CD4-positive, alpha-beta T cell (primary cell): Measurements from ENCODE around the gene ANKRD44. TPM values are rescaled to one million over a fixed set of nuclear protein-coding genes. Genes with fewer than 3 reads are reported as not detected.
A peak's percentile ranks its signal among the peaks of the same experiment; 100 is the strongest.

ENCODE experiments used
- ATAC-seq: fragments of 200-7000 bp; cut with Tn5 transposase; one replicate; pipeline ENCODE4 v1.10.0; 2022; ENCODE audit warnings: mild to moderate bottlenecking; ENCODE audit not compliant: poor library complexity
- CTCF ChIA-PET: fragments of 350-600 bp; sonication (Branson Sonifier 250); formaldehyde crosslinking; loops from one replicate; lab custom pipeline; 2021; ENCODE audit warnings: antibody characterized with exemption, inconsistent platforms; lab: Charles Lee
- POLR2A ChIA-PET: fragments of 350-600 bp; sonication (Branson Sonifier 250); formaldehyde crosslinking; loops from one replicate; lab custom pipeline; 2021; ENCODE audit warnings: antibody characterized with exemption, inconsistent platforms; lab: Charles Lee
- DNase-seq, 14 experiments: peaks; one replicate each; pipeline ENCODE4 v3.0.0-alpha.2; 2013 to 2020; ENCODE audit warnings: mixed read lengths in 2 of 14
- H3K27ac ChIP-seq, 2 donors: one replicate each; pipeline versions ENCODE4 v1.5.1 to v1.7.0; 2013; ENCODE audit warnings: low read length in 2 of 2, low read depth in 1 of 2, mild to moderate bottlenecking in 1 of 2
- H3K27me3 ChIP-seq, 2 experiments: 1 replicate in 1 of 2; 2 replicates in 1 of 2; pipeline versions ENCODE4 v1.6.1 to v1.7.0; 2013; ENCODE audit warnings: low read length in 2 of 2, control low read depth in 1 of 2, mild to moderate bottlenecking in 1 of 2, moderate library complexity in 1 of 2; ENCODE audit not compliant: insufficient read depth in 2 of 2, control insufficient read depth in 1 of 2
- H3K36me3 ChIP-seq: one replicate; pipeline ENCODE4 v1.6.1; 2013; ENCODE audit warnings: low read length, control low read depth; ENCODE audit not compliant: insufficient read depth
- H3K4me1 ChIP-seq: one replicate; pipeline ENCODE4 v1.6.1; 2013; ENCODE audit warnings: low read length, control low read depth; ENCODE audit not compliant: insufficient read depth
- H3K4me3 ChIP-seq: one replicate; pipeline ENCODE4 v1.5.1; 2013; ENCODE audit warnings: mild to moderate bottlenecking, low read length, moderate library complexity
- H3K9me3 ChIP-seq, 2 experiments: 1 replicate in 1 of 2; 2 replicates in 1 of 2; pipeline versions ENCODE4 v1.6.1 to v1.7.0; 2013; ENCODE audit warnings: low read length in 2 of 2, mild to moderate bottlenecking in 2 of 2, control low read depth in 1 of 2, moderate library complexity in 1 of 2; ENCODE audit not compliant: control insufficient read depth in 1 of 2, insufficient read depth in 1 of 2
- H3K27ac Mint-ChIP-seq: one replicate; pipeline ENCODE4 v1.8.0; 2020; ENCODE audit warnings: mixed read lengths
- H3K27me3 Mint-ChIP-seq: one replicate; pipeline ENCODE4 v1.8.0; 2021; ENCODE audit warnings: mixed read lengths
- H3K36me3 Mint-ChIP-seq: one replicate; pipeline ENCODE4 v1.8.0; 2021; ENCODE audit warnings: low read depth, mixed read lengths
- H3K4me1 Mint-ChIP-seq: one replicate; pipeline ENCODE4 v1.8.0; 2021; ENCODE audit warnings: low read depth, mixed read lengths
- H3K4me3 Mint-ChIP-seq: one replicate; pipeline ENCODE4 v1.8.0; 2020; ENCODE audit warnings: mild to moderate bottlenecking, mixed read lengths
- H3K9me3 Mint-ChIP-seq: one replicate; pipeline ENCODE4 v1.8.0; 2020; ENCODE audit warnings: mixed read lengths
- intact Hi-C, 2 experiments: fragments of 100-400 bp; cut with DNase I in 1 of 2; cut with micrococcal nuclease in 1 of 2; formaldehyde crosslinking; loops; one replicate each; pipeline versions ENCODE4 v1.15.1 to v1.9.0; 2023 to 2025; cut with DNase I, micrococcal nuclease
- total RNA-seq, 174 experiments: library from RNA in 2 of 174; stranded (reverse) in 2 of 174; gene quantifications; one replicate each; pipeline ENCODE4 v1.2.3 and lab custom pipeline; 2021 to 2026
- TF ChIP-seq, protein P1 (sequence below): fragments of 200-600 bp; IDR thresholded peaks from one replicate; pipeline ENCODE4 v1.8.0; 2022; ENCODE audit warnings: antibody characterized with exemption, mild to moderate bottlenecking

The ANKRD44 gene
- total RNA-seq, 2 experiments from 2014 or later = 170 to 186 TPM

DNA sequence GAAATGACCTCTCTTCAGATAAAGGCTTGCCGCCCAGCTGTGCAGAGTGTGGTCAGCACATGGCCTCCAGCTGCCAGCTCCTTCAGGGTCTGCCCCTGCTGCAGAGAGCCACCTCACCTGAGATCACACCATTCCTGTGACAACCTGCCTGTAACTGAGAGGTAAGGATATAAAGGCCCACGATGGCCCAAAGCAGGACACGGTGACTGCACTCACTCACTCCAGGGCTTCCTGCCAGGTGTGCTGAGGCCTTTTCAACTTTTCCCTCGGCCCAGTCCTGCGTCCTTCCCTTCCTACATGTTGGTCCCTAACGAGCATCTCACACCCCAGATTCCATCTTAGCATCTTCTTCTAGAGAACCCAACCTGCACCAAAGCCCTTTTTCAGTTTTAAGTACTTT lies 36.2 kb downstream of the ANKRD44 start:
- CTCF ChIA-PET = no interaction called here
- H3K36me3 Mint-ChIP-seq = peaks cover 55% of the 10 kb centered on the region
- H3K9me3 Mint-ChIP-seq = no peaks in the 10 kb centered on the region
- no peaks in the 10 kb centered on the region for H3K9me3 ChIP-seq
- ATAC-seq = peak; percentile 19
- no peak overlapping the region for H3K4me3 ChIP-seq
- intact Hi-C loops = loop anchor here in 1 of 2 experiments (2.0 kb wide), 1 partner anchor 14 kb away; no protein-coding TSS in a partner anchor
- DNase-seq = no peak
- POLR2A ChIA-PET = interaction anchor here (0.6 to 1.9 kb wide), 5 partner anchors 9 to 432 kb away, joined by 3 to 6 read pairs (median 4); no protein-coding TSS in a partner anchor
- H3K36me3 ChIP-seq = peaks cover 9% of the 10 kb centered on the region
- H3K4me1 ChIP-seq = peaks cover 88% of the 10 kb centered on the region
- H3K4me1 Mint-ChIP-seq = peaks cover 75% of the 10 kb centered on the region
- H3K27ac Mint-ChIP-seq = peak overlapping the region; percentile 78
- TF ChIP-seq, protein P1, sequence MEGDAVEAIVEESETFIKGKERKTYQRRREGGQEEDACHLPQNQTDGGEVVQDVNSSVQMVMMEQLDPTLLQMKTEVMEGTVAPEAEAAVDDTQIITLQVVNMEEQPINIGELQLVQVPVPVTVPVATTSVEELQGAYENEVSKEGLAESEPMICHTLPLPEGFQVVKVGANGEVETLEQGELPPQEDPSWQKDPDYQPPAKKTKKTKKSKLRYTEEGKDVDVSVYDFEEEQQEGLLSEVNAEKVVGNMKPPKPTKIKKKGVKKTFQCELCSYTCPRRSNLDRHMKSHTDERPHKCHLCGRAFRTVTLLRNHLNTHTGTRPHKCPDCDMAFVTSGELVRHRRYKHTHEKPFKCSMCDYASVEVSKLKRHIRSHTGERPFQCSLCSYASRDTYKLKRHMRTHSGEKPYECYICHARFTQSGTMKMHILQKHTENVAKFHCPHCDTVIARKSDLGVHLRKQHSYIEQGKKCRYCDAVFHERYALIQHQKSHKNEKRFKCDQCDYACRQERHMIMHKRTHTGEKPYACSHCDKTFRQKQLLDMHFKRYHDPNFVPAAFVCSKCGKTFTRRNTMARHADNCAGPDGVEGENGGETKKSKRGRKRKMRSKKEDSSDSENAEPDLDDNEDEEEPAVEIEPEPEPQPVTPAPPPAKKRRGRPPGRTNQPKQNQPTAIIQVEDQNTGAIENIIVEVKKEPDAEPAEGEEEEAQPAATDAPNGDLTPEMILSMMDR = no peak
- peak overlapping the region in 1 of 2 donors; percentile 49 for H3K27ac ChIP-seq
- H3K27me3 ChIP-seq = no peaks in the 10 kb centered on the region
- H3K4me3 Mint-ChIP-seq = no peak overlapping the region
- H3K27me3 Mint-ChIP-seq = no peaks in the 10 kb centered on the region

DNA sequence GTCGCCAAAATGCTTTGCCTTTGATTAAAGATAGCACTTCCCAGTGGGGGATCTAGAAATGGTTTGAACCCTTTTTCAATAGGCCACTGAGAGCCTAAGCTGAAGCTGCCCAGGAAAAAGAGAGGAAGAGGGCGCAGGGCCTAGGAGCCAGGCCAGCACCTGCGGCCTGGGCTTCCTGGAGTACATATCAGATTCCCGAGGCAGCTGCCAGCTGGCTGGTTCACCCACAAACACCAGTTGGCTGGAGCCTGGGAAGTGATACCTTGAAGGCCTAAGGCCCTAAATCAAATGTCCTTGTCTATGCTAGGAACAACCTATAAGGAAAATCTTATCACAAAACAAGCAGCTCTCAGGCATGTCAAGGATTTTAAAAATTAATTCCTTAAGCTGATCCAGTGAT lies 37.1 kb downstream of the ANKRD44 start:
- no peaks in the 10 kb centered on the region for H3K27me3 ChIP-seq
- no peak for ATAC-seq
- no peak for DNase-seq
- peaks cover 85% of the 10 kb centered on the region for H3K4me1 ChIP-seq
- H3K27ac ChIP-seq = peak overlapping the region; percentile 5 to 40
- H3K9me3 ChIP-seq = no peaks in the 10 kb centered on the region
- Mint-ChIP-seq H3K27me3 (no peaks in the 10 kb centered on the region), H3K27ac (peak overlapping the region; percentile 78), H3K9me3 (no peaks in the 10 kb centered on the region), H3K4me3 (peak overlapping the region; percentile 4), H3K4me1 (peaks cover 75% of the 10 kb centered on the region), H3K36me3 (peaks cover 51% of the 10 kb centered on the region)
- POLR2A ChIA-PET = interaction anchor here (0.6 to 1.9 kb wide), 5 partner anchors 8 to 75 kb away, joined by 3 to 6 read pairs (median 4); no protein-coding TSS in a partner anchor
- intact Hi-C loops = no loop called here
- no peak overlapping the region for H3K4me3 ChIP-seq
- peaks cover 9% of the 10 kb centered on the region for H3K36me3 ChIP-seq
- CTCF ChIA-PET = interaction anchor here (0.6 kb wide), 1 partner anchor 61 kb away, joined by 3 read pairs; no protein-coding TSS in a partner anchor
- TF ChIP-seq, protein P1 = no peak

DNA sequence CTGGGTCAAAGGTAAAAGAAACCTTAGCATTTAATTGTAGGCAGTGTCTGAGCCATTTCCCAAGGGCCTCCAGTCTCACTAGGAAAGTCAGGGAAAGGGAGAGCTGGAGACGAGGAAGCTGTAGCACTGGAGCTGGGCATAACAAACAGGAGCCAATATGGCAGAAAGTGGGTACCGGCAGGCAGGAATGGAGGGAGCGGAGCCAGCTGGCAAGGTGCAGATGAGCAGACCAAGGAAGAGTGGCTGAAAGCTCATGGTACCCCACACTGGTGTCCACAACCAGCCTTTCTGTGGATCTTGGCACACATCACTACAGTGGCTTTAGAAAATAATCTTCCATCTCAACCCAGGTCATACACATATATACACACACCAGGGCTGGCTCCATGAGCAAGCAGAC lies 40.0 kb downstream of the ANKRD44 start:
- H3K9me3 Mint-ChIP-seq = no peaks in the 10 kb centered on the region
- no peaks in the 10 kb centered on the region for H3K27me3 ChIP-seq
- H3K27ac ChIP-seq = peak overlapping the region in 1 of 2 donors; percentile 52
- H3K4me1 Mint-ChIP-seq = peaks cover 85% of the 10 kb centered on the region
- H3K4me1 ChIP-seq = peaks cover 83% of the 10 kb centered on the region
- H3K36me3 Mint-ChIP-seq = peaks cover 36% of the 10 kb centered on the region
- H3K27me3 Mint-ChIP-seq = no peaks in the 10 kb centered on the region
- POLR2A ChIA-PET = interaction anchor here (0.6 to 2.5 kb wide), 6 partner anchors 9 to 72 kb away, joined by 3 to 10 read pairs (median 4); no protein-coding TSS in a partner anchor
- CTCF ChIA-PET = interaction anchor here (1.1 kb wide), 1 partner anchor 79 kb away, joined by 3 read pairs; no protein-coding TSS in a partner anchor
- H3K4me3 Mint-ChIP-seq = peak overlapping the region; percentile 16
- H3K36me3 ChIP-seq = peaks cover 9% of the 10 kb centered on the region
- DNase-seq (no peak), ATAC-seq (no peak)
- TF ChIP-seq, protein P1 = no peak
- intact Hi-C loops = loop anchor here in 1 of 2 experiments (2.0 kb wide), 1 partner anchor 18 kb away; no protein-coding TSS in a partner anchor
- no peaks in the 10 kb centered on the region for H3K9me3 ChIP-seq
- peak overlapping the region; percentile 78 for H3K27ac Mint-ChIP-seq
- H3K4me3 ChIP-seq = no peak overlapping the region
